Upper lobe of right lung (tissue), 1 donor: ENCODE data around the gene AGR2. TPM values are rescaled to one million over a fixed set of nuclear protein-coding genes. Genes with fewer than 3 reads are reported as not detected.

Experiments
- ATAC-seq: fragments of 200-7000 bp; cut with Tn5 transposase; one replicate; pipeline ENCODE4 v1.9.1; 2020; ENCODE audit warnings: mild to moderate bottlenecking, moderate library complexity
- DNase-seq: peaks from one replicate; pipeline ENCODE4 v3.0.0-alpha.2; 2020
- H3K27ac ChIP-seq: fragments of 200-600 bp; one replicate; pipeline ENCODE4 v1.8.0; 2022
- H3K27me3 ChIP-seq: fragments of 200-600 bp; one replicate; pipeline ENCODE4 v1.8.0; 2022; ENCODE audit warnings: mild to moderate bottlenecking
- H3K36me3 ChIP-seq: fragments of 200-600 bp; one replicate; pipeline ENCODE4 v1.8.0; 2022
- H3K4me1 ChIP-seq: fragments of 200-600 bp; one replicate; pipeline ENCODE4 v1.8.0; 2022
- H3K4me3 ChIP-seq: fragments of 200-600 bp; one replicate; pipeline ENCODE4 v1.8.0; 2022; ENCODE audit warnings: mild to moderate bottlenecking
- H3K9me3 ChIP-seq: fragments of 200-600 bp; one replicate; pipeline ENCODE4 v1.8.0; 2022
- CTCF ChIP-seq: fragments of 200-600 bp; IDR thresholded peaks from one replicate; pipeline ENCODE4 v1.8.0; 2022; ENCODE audit warnings: antibody characterized with exemption
- intact Hi-C: fragments of 100-400 bp; cut with DNase I; formaldehyde crosslinking; loops from one replicate; pipeline ENCODE4 v1.11.0; 2022
- total RNA-seq: library from RNA; stranded (reverse); fragmentation: NEBNext Ultra II Directional; extraction: Animal tissue kit (Norgen Biotek cat#: 25700); gene quantifications from one replicate; pipeline ENCODE4 v1.2.1, GENCODE V29; 2021
- donor health status: DM: no; HTN: yes; CAD: no; lungs with severe emphysema.

The AGR2 gene
- total RNA-seq, 1 donor from 2014 or later, result 66.3 TPM

GRCh38 chr7:16811551-16811950, 6.8 kb upstream of the AGR2 start:
- no peaks in the 10 kb centered on the region for H3K9me3 ChIP-seq
- no peak for ATAC-seq
- no peak overlapping the region for H3K27ac ChIP-seq
- intact Hi-C loops, result no loop called here
- H3K36me3 ChIP-seq, result no peaks in the 10 kb centered on the region
- DNase-seq, result no peak
- H3K4me3 ChIP-seq, result no peak overlapping the region
- H3K27me3 ChIP-seq, result no peaks in the 10 kb centered on the region
- no peak for TF ChIP-seq CTCF
- no peaks in the 10 kb centered on the region for H3K4me1 ChIP-seq

GRCh38 chr7:16810573-16810972, 5.8 kb upstream of the AGR2 start:
- Histone ChIP-seq H3K4me3 (no peak overlapping the region), H3K36me3 (no peaks in the 10 kb centered on the region), H3K27me3 (no peaks in the 10 kb centered on the region), H3K27ac (no peak overlapping the region), H3K4me1 (no peaks in the 10 kb centered on the region), H3K9me3 (no peaks in the 10 kb centered on the region)
- no peak for TF ChIP-seq CTCF
- ATAC-seq (no peak), DNase-seq (no peak)
- intact Hi-C loops, result no loop called here

- Histone ChIP-seq H3K36me3 (no peaks in the 10 kb centered on the region), H3K9me3 (no peaks in the 10 kb centered on the region), H3K4me1 (no peaks in the 10 kb centered on the region), H3K27me3 (no peaks in the 10 kb centered on the region), H3K27ac (no peak overlapping the region), H3K4me3 (no peak overlapping the region)
- ATAC-seq, result no peak
- TF ChIP-seq CTCF, result no peak
- intact Hi-C loops, result no loop called here
- DNase-seq, result no peak
These were observed 5.3 kb upstream of the AGR2 start for GRCh38 chr7:16810112-16810511.

- no peak overlapping the region for H3K27ac ChIP-seq
- TF ChIP-seq CTCF, result no peak
These were observed 642 bp upstream of the AGR2 start for GRCh38 chr7:16805441-16805840.

GRCh38 chr7:16803881-16804673, 722 bp downstream of the AGR2 start:
- no peak for ATAC-seq
- Histone ChIP-seq H3K4me1 (no peaks in the 10 kb centered on the region), H3K4me3 (peak overlapping the region; percentile 45), H3K36me3 (no peaks in the 10 kb centered on the region), H3K27ac (no peak overlapping the region), H3K27me3 (no peaks in the 10 kb centered on the region), H3K9me3 (no peaks in the 10 kb centered on the region)
- intact Hi-C loops, result no loop called here
- DNase-seq, result no peak
- TF ChIP-seq CTCF, result no peak

More at GRCh38 chr7:16805441-16805840, 642 bp upstream of the AGR2 start:
- H3K27me3 ChIP-seq, result no peaks in the 10 kb centered on the region
- no peak for ATAC-seq
- no peak for DNase-seq
- no peak overlapping the region for H3K4me3 ChIP-seq
- H3K9me3 ChIP-seq, result no peaks in the 10 kb centered on the region
- H3K36me3 ChIP-seq, result no peaks in the 10 kb centered on the region
- intact Hi-C loops, result no loop called here
- no peaks in the 10 kb centered on the region for H3K4me1 ChIP-seq
